GM18951 (cell line): ENCODE data around the gene MRTFB.

Experiments used
- POLR2A ChIP-seq: IDR thresholded peaks from 4 replicates; pipeline ENCODE4 v1.6.1; 2011; ENCODE audit warnings: mild to moderate bottlenecking; ENCODE audit not compliant: insufficient read length, insufficient read depth; ENCODE audit errors: extremely low read depth
- in situ Hi-C: fragments of 300-500 bp; cut with MboI; formaldehyde crosslinking; loops from one replicate; pipeline ENCODE4 v1.12.0; 2022; ENCODE audit warnings: low sequenced_read_pairs, mixed read lengths, inconsistent platforms; ENCODE audit not compliant: unreplicated experiment

Gene MRTFB

DNA sequence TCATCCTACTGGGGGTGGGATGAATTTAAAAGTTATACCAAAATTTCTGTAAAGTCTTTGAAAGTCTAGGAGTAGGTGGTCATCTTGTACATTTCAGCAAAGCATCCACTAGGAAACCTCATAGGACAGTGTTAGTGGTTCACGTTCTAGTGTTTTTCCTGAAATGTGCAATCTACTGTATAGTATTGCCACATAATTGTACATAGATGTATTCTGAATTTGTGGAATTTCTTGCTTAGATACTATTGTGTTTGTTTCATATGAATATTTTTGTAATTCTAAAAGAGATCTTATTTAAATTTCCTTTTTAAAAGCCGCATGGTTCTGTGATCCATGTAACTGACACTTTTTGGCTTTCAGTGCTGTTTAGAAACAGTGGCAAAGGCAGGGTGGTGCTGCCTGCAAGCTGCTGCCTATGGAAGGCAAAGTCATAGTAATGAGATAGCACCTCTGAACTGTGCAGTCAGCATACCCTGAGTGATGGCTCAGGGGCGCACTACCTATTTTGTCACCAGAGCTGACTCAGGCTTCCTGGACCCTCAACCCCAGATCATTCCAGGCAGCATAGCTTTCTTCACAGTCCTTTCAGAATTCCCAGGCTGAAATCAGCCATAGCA, 193.3 kb downstream of the MRTFB start:
- in situ Hi-C loops, result no loop called here

DNA sequence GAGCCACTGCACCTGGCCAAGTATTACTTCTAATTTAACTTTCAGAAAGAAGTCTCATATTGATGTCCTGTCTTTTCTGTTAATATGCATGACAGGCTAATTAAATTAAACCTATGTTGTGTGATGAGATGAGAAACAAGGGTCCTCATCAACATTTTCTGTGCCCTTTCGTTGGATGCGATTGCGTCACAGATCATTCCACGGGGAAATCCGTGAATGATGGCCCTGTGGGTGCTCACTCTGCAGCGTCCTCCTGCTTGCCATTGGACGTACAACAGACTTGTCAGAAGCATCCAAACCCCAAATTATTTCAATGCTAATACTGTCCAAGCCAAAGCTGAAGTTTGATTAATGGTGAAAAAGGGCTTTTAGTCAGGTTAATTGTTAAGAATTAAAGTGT, 197.0 kb downstream of the MRTFB start:
- TF ChIP-seq POLR2A, result no peak
- in situ Hi-C loops, result no loop called here

More for the DNA sequence above, 193.3 kb downstream of the MRTFB start:
- no peak for TF ChIP-seq POLR2A

DNA sequence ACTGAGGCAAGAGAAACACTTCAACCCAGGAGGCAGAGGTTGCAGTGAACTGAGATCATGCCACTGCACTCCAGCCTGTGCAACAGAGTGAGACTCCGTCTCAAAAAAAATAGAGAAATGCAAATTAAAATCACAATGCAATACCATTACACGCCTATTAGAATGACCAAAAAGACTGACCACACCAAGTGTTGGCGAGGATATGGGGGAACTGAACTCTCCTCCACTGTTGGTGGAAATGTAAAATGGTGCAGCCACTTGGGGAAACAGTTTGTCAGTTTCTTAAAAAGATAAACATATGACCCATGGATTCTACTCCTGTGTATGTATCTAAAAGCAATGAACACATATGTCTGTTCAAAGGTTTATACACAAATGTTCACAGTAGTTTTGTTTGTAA, 204.8 kb downstream of the MRTFB start:
- TF ChIP-seq POLR2A, result no peak
- in situ Hi-C loops, result no loop called here

DNA sequence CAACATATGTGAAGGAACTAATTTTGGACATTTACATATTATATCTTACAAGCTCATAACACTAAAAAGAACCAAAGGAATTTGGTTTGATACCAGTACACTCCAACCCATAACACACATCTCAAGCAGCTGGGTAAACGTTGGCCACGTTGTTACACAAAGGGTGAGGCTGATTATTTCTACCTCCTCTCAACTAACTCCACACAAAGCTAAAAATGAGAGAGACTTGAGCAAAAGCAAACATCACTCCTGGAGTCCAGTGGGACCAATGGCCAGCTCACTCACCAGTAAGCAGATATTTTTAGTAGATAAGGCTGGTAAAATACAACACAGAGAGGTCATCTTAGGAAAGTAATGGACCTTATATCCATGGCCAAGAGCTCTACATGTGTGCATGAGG, 207.6 kb downstream of the MRTFB start:
- TF ChIP-seq POLR2A, result no peak
- in situ Hi-C loops, result no loop called here

DNA sequence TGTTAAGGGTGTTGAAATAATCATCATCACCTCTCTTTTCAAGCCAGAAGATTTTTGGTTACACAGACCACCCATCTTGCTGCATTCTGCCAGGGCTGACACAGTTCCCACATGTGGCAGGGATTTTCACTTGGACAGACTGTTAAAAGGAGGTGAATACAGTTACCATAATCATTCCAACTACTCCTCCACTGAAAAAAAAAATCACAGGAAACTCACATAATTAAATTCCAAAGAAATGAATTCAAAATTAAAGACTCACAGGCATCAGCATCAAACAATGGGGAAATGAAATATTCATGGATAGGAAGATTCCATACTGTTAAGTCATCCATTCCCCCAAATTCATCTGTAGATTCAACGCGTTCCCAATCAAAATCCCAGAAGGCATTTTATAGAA, 209.4 kb downstream of the MRTFB start:
- no peak for TF ChIP-seq POLR2A
- in situ Hi-C loops, result no loop called here

DNA sequence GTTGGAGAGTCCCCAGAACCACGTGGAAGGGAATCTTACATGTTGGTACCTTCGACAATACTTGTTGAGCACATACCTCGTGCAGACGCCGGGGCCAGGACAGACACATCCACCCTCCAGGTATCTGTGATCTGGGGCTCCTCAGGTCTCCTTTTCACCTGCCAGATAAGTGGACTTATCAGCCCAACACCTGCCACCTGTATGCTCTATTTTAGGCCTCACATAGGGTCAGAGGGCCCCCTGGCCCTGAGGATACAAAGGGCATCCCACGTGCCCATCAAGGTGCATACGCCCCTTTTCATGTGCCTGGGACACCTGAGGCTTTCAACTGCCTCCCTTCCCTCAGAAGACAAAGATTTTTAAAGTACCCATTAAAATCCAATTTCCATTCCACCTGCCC, 212.7 kb downstream of the MRTFB start:
- in situ Hi-C loops, result no loop called here

DNA sequence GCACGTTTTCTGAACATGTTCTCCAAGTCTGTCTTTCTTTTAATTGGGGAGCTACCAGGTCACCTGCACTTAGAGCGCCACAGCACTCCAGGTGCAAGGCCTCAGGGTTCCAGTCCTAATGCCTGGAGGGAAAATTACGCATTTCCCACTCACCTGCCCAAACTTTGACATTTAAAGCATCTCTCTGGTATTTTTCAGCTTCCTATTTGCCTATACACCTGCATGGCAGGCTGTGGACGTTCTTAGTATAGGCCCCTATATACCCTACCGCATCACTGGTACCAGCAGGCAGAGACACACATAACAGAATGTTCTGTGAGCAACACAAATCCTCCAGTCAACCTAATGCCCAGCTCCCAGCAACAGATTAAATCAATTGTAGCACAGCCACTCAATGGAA, 213.3 kb downstream of the MRTFB start:
- TF ChIP-seq POLR2A, result no peak
- in situ Hi-C loops, result no loop called here

More for the DNA sequence above, 212.7 kb downstream of the MRTFB start:
- TF ChIP-seq POLR2A, result no peak

DNA sequence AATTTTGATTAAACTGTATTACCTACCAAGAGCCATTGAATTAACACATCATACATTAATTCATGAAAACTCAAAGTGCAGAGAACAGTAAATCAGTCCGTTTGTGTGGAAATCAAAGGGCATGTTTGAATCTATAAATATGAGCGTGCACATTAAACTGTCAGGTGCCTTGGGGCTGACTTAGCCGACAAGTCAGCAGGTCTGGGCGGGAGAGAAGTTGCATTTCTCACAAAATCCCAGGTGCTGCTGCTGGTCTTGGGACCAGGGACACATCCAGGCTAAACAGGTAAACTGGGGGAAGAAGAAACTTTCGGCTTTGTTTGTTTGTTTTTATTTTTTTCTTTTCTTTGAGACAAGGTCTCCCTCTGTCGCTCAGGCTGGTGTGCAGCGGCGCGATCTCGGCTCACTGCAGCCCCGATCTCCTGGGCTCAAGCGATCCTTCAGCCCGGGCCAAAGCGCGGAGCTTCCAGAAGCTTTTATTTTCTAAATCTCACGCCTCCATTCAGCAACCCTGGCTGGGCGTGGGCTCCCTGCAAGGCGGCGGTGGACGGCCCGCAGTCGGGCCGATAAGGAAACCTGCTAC, 213.9 kb downstream of the MRTFB start:
- in situ Hi-C loops, result loop anchor here (5.0 kb wide), 1 partner anchor 363 kb away; the partner anchor contains the start of gene ERCC4

DNA sequence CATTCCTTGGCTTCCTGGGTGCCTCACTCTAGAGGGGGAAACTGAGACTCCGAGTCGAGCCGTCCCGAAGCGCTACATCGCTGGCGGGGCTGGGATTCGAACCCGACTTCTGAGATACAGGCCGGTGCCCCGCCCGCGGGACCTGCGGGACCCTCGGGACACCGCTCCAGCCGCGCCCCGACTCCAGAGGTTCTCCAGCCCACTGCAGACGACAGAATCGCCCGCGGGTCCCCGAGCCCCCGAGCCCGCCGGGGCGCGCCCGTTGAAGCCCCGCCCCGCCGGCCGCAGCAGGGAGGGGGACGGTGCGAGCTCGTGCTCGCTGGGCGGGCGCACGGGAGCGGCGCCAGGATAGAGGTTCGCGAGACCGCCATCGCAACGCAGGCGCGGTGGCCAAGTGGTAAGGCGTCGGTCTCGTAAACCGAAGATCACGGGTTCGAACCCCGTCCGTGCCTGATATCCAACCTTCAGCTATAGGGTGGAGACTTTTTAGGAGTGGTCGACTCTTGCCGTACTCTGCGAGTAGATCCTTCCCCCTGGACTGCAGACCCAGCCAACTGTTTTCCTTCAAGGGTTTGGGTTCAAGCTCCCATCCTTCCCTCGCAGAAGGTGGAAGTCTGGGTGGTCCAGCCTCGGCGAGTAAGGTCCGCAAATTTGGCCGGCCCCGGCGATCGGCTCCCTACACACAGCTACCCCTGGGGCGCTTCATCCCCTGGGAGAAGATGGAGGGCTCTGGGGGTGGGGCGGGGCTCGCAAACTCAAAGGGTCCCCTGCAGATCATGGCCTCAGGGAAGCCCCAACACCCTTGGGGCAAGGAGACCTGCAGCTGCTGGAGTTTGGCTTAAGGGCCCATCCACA, 214.6 kb downstream of the MRTFB start:
- in situ Hi-C loops, result loop anchor here (5.0 kb wide), 1 partner anchor 363 kb away; the partner anchor contains the start of gene ERCC4
- TF ChIP-seq POLR2A, result peak; percentile 53

More for the DNA sequence above, 213.9 kb downstream of the MRTFB start:
- no peak for TF ChIP-seq POLR2A

DNA sequence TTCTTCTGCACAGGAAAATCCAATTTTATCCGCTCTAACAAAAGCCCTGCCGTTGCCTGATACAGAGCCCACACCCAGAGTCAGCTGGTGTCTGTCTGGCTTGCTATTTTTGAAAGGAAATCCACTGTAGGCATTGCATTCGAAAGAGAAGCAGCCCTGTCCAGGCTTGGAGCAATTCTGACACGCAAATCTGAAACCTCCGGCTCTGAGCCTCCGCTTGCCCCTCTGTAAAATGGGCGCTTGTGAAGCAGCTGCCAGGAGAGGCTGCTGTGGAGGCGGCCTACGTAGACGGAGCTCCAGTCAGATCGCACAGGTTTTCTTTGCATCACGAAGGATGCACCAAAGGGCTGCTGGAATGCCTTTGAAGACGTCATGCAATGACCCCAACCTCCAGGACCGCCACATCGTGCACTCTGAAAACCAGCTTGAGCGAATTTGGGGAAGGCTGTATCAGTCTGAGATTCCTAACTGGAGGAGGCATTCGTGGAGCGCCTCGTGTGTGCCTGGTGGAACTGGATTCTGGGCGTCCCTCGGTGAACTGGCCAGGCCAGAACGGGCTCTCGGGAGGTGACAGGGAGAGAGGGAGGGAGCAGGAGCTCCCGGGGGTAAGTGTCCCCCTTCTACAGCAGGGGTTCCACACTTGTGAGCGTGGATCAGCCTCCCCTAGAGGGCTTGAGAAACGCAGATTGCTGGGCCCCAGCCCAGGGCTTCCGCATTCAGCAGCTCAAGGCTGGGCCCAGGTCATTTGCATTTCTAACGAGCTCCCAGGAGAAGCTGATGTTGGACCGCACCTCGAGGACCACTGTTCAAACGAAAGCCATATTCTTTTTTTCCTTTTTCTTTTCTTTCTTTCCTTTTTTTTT, 215.5 kb downstream of the MRTFB start:
- in situ Hi-C loops, result loop anchor here (5.0 kb wide), 1 partner anchor 364 kb away; the partner anchor contains the start of gene ERCC4

DNA sequence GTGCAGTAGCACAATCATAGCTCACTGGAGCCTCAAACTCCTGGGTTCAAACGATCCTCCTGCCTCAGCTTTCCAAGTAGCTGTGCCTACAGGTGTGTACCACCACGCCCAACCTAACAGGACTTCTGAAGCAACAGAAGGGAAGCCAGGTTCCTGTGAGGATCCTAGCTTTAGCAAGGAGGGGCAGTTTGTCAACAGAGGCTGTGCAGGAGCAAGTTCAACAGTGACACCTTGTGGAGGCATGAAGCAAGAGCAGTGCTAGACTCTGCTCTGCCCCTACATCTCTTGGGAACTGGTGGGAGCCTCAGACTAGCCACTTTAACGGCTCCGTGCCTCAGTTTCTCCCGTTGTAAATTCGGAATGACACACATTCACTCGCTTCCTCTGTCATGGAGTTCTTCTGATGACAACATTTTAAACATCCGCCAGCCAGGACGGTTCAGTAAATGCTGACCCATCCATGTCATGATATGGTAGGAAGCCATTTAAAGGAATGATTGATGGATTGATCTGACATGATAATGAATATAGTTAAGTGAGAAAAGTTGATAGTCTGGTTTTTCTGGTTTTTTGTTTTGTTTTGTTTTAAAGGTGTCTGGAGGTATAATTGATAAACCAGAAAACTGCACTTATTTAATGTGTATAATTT, 218.7 kb downstream of the MRTFB start:
- TF ChIP-seq POLR2A, result no peak
- in situ Hi-C loops, result loop anchor here (5.0 to 10.0 kb wide), 2 partner anchors 235 to 368 kb away; partner anchors contain the start of gene ERCC4

More for the DNA sequence above, 215.5 kb downstream of the MRTFB start:
- TF ChIP-seq POLR2A, result no peak

DNA sequence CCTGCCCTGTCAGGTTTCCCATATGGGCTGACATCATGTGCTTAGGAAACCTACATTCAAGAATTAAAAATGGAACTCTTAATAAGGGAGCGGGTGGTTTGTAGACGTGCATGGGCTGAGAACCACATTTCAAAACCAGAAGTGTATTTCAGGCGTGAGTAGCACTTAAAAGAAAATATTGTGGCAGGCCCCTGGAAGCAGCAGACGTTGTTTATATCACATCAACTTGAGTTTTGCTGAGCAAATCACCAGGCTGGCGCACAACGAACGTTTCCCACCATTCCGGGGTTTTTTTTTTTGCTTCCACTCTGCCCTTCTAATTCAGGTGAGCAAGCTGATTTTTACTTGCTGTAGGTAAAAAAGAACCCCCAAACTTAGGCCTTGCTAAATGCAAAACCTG, 220.2 kb downstream of the MRTFB start:
- in situ Hi-C loops, result loop anchor here (10.0 kb wide), 1 partner anchor 234 kb away; no protein-coding TSS in a partner anchor
- no peak for TF ChIP-seq POLR2A
